Mesenchymal stem cell (in vitro differentiated cells and primary cell): Measurements from ENCODE around the gene PPM1J.

Experiments
- DNase-seq: peaks from one replicate; pipeline ENCODE4 v3.0.0-alpha.2; 2013
- H2AFZ ChIP-seq: one replicate; pipeline ENCODE4 v1.6.1; 2013; ENCODE audit warnings: low read depth, mild to moderate bottlenecking, control low read depth, inconsistent platforms, low read length, moderate library complexity
- H2AK5ac ChIP-seq: 2 replicates; pipeline ENCODE4 v1.6.1; 2013; ENCODE audit warnings: low read length, moderate library complexity, mild to moderate bottlenecking, inconsistent platforms; ENCODE audit not compliant: severe bottlenecking
- H2BK120ac ChIP-seq: one replicate; pipeline ENCODE4 v1.6.1; 2013; ENCODE audit warnings: low read depth, mild to moderate bottlenecking, inconsistent platforms, low read length, moderate library complexity
- H2BK12ac ChIP-seq, 2 experiments: one replicate each; pipeline ENCODE4 v1.6.1; 2013; ENCODE audit warnings: inconsistent platforms in 2 of 2, low read length in 2 of 2, mild to moderate bottlenecking in 2 of 2, moderate library complexity in 2 of 2, control low read depth in 1 of 2
- H2BK15ac ChIP-seq: one replicate; pipeline ENCODE4 v1.6.1; 2013; ENCODE audit warnings: mild to moderate bottlenecking, low read depth, inconsistent platforms; ENCODE audit not compliant: poor library complexity, severe bottlenecking
- H2BK5ac ChIP-seq: 2 replicates; pipeline ENCODE4 v1.6.1; 2013; ENCODE audit warnings: low read depth, mild to moderate bottlenecking, low read length, control low read depth, inconsistent platforms; ENCODE audit not compliant: poor library complexity, severe bottlenecking
- H3K14ac ChIP-seq, 2 experiments: one replicate each; pipeline ENCODE4 v1.6.1; 2013; ENCODE audit warnings: inconsistent platforms in 2 of 2, low read length in 2 of 2, control low read depth in 1 of 2, mild to moderate bottlenecking in 1 of 2, moderate library complexity in 1 of 2
- H3K18ac ChIP-seq, 2 experiments: one replicate each; pipeline ENCODE4 v1.6.1; 2013; ENCODE audit warnings: inconsistent platforms in 2 of 2, low read length in 2 of 2, control low read depth in 1 of 2, low read depth in 1 of 2, mild to moderate bottlenecking in 1 of 2
- H3K23ac ChIP-seq, 2 experiments: one replicate each; pipeline ENCODE4 v1.6.1; 2013; ENCODE audit warnings: inconsistent platforms in 2 of 2, low read length in 2 of 2, mild to moderate bottlenecking in 2 of 2, moderate library complexity in 2 of 2, control low read depth in 1 of 2
- H3K27ac ChIP-seq: 2 replicates; pipeline ENCODE4 v1.5.1; 2013; ENCODE audit warnings: mild to moderate bottlenecking, moderate library complexity, low read length, control low read depth, inconsistent platforms; ENCODE audit not compliant: poor library complexity, severe bottlenecking
- H3K27me3 ChIP-seq, 2 experiments: 2 replicates each; pipeline versions ENCODE4 v1.6.1 to v1.7.0; 2013; ENCODE audit warnings: low read length in 2 of 2, mild to moderate bottlenecking in 2 of 2, moderate library complexity in 2 of 2, control low read depth in 1 of 2, inconsistent platforms in 1 of 2; ENCODE audit not compliant: control insufficient read depth in 1 of 2, insufficient read depth in 1 of 2
- H3K36me3 ChIP-seq, 2 experiments: 2 replicates each; pipeline versions ENCODE4 v1.6.1 to v1.7.0; 2013; ENCODE audit warnings: low read length in 2 of 2, control low read depth in 1 of 2, inconsistent platforms in 1 of 2, low read depth in 1 of 2, mild to moderate bottlenecking in 1 of 2; ENCODE audit not compliant: insufficient read depth in 2 of 2, control insufficient read depth in 1 of 2
- H3K4ac ChIP-seq, 2 experiments: one replicate each; pipeline ENCODE4 v1.6.1; 2013; ENCODE audit warnings: inconsistent platforms in 2 of 2, low read length in 2 of 2, mild to moderate bottlenecking in 2 of 2, moderate library complexity in 2 of 2, control low read depth in 1 of 2, low read depth in 1 of 2
- H3K4me1 ChIP-seq: 2 replicates; pipeline ENCODE4 v1.6.1; 2013; ENCODE audit warnings: low read depth, low read length, control low read depth; ENCODE audit not compliant: control insufficient read depth, insufficient read depth
- H3K4me2 ChIP-seq: 2 replicates; pipeline ENCODE4 v1.6.1; 2013; ENCODE audit warnings: low read length, mild to moderate bottlenecking, inconsistent platforms; ENCODE audit not compliant: poor library complexity, severe bottlenecking
- H3K4me3 ChIP-seq, 2 experiments: 2 replicates each; pipeline versions ENCODE4 v1.5.1 to v1.7.0; 2013; ENCODE audit warnings: low read length in 2 of 2, mild to moderate bottlenecking in 2 of 2, control low read depth in 1 of 2, low read depth in 1 of 2; ENCODE audit not compliant: insufficient read depth in 1 of 2
- H3K79me1 ChIP-seq: replicated peaks from 2 replicates; pipeline ENCODE4 v1.6.1; 2013; ENCODE audit warnings: mild to moderate bottlenecking, control low read depth, low read length, inconsistent platforms; ENCODE audit not compliant: poor library complexity, severe bottlenecking
- H3K9ac ChIP-seq: 2 replicates; pipeline ENCODE4 v1.7.0; 2013; ENCODE audit warnings: mild to moderate bottlenecking, low read length, moderate library complexity
- H3K9me3 ChIP-seq: 2 replicates; pipeline ENCODE4 v1.7.0; 2013; ENCODE audit warnings: mild to moderate bottlenecking, low read length; ENCODE audit not compliant: control insufficient read depth
- H4K8ac ChIP-seq: one replicate; pipeline ENCODE4 v1.6.1; 2013; ENCODE audit warnings: inconsistent platforms, mild to moderate bottlenecking, low read length, moderate library complexity
- H4K91ac ChIP-seq: one replicate; pipeline ENCODE4 v1.6.1; 2013; ENCODE audit warnings: mild to moderate bottlenecking, low read length, inconsistent platforms
- WGBS: methylation state at CpG from one replicate; pipeline ENCODE4 v1.1.7; 2013; ENCODE audit warnings: mixed read lengths; 5-methylcytosine and 5-hydroxymethylcytosine counted together

The PPM1J gene

DNA sequence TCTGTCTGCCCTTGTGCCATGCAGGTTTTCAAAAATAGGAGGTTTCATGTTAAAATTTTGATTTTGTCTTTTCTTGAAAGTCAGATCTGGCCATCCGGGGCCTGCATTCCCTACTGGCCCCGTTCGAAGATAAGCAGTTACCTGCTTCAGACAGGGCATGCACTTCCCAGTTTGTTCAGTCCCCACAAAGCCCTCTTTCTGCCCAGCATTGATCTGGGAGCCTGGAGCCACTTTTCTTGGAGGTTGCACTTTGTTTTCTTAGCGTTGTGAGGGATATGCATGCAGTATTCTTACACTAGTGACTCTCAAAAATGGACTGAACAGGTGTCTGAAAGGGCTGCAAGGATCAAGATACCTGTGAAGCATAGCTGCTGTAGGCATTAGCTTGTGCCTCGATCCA is 29.2 kb downstream of the PPM1J start:
- H3K4me3 ChIP-seq: no peak overlapping the region
- no peak overlapping the region for H2BK120ac ChIP-seq
- H2BK5ac ChIP-seq: no peak overlapping the region
- H3K14ac ChIP-seq: no peak overlapping the region
- no peaks in the 10 kb centered on the region for H3K4me1 ChIP-seq
- no peak overlapping the region for H3K9ac ChIP-seq
- peaks cover 38% of the 10 kb centered on the region for H3K79me1 ChIP-seq
- H4K91ac ChIP-seq: no peak overlapping the region
- H3K23ac ChIP-seq: no peak overlapping the region
- no peak for DNase-seq
- peaks cover 23 to 26% of the 10 kb centered on the region in 2 experiments for H3K36me3 ChIP-seq
- no peak overlapping the region for H2AK5ac ChIP-seq
- WGBS: 95% methylated on average over 5 of the region's 5 CpGs
- no peak overlapping the region for H2BK12ac ChIP-seq
- no peaks in the 10 kb centered on the region for H3K9me3 ChIP-seq
- no peak overlapping the region for H3K27ac ChIP-seq
- no peak overlapping the region for H2BK15ac ChIP-seq
- no peak overlapping the region for H2AFZ ChIP-seq
- H3K18ac ChIP-seq: no peak overlapping the region
- no peak overlapping the region for H4K8ac ChIP-seq
- H3K27me3 ChIP-seq: no peaks in the 10 kb centered on the region
- H3K4ac ChIP-seq: no peak overlapping the region
- H3K4me2 ChIP-seq: no peak overlapping the region

DNA sequence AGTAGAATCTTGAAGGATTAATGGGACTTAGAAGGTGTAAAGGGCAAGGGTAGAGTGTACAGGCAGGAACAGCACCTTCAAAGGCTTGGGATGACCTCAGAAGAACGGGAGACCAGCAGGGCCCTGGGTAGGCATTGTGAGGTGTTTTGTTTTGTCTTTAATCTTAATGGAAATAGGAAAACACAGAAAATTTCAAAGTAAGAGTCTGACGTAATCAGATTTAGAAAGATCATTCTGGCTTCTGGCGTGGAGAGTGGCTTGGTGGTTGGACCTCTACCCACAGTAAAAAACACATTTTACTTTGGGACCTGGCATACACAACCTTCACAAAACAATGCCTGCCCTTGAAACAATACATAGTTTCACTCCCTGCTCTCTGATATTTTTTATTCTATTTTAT is 36.5 kb downstream of the PPM1J start:
- no peak overlapping the region for H4K8ac ChIP-seq
- H2AFZ ChIP-seq: no peak overlapping the region
- H2AK5ac ChIP-seq: no peak overlapping the region
- H3K36me3 ChIP-seq: peaks cover 2 to 10% of the 10 kb centered on the region in 2 experiments
- H3K4me1 ChIP-seq: no peaks in the 10 kb centered on the region
- H2BK120ac ChIP-seq: no peak overlapping the region
- H3K27ac ChIP-seq: no peak overlapping the region
- H3K4me2 ChIP-seq: no peak overlapping the region
- H3K18ac ChIP-seq: no peak overlapping the region
- H3K23ac ChIP-seq: no peak overlapping the region
- peaks cover 17% of the 10 kb centered on the region for H3K79me1 ChIP-seq
- no peaks in the 10 kb centered on the region for H3K9me3 ChIP-seq
- H2BK5ac ChIP-seq: no peak overlapping the region
- H4K91ac ChIP-seq: no peak overlapping the region
- DNase-seq: no peak
- no peak overlapping the region for H3K4ac ChIP-seq
- H2BK12ac ChIP-seq: no peak overlapping the region
- WGBS: 90% methylated on average over 3 of the region's 3 CpGs
- no peak overlapping the region for H3K4me3 ChIP-seq
- H3K27me3 ChIP-seq: no peaks in the 10 kb centered on the region
- H2BK15ac ChIP-seq: no peak overlapping the region
- no peak overlapping the region for H3K14ac ChIP-seq
- no peak overlapping the region for H3K9ac ChIP-seq

DNA sequence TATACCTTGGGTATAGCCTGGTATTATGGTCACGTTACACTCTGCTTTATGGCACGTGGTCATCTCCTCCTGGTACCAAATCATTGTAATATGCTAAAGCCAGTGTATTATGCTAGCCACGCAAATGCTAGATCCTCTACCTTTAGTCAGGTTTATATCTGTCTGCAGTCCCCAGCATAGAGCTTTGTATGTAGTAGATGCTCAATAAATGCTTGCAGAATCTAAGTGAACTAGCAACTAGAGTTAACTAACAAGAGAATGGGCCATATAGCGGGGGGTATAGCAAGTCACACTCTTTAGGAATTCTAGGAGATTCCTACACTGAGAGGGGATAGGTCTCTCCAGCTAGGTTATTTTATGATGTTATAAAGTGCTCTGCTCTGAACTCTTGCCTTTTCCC is 37.6 kb downstream of the PPM1J start:
- no peak overlapping the region for H2BK15ac ChIP-seq
- no peak overlapping the region for H2BK5ac ChIP-seq
- no peak overlapping the region for H3K4ac ChIP-seq
- no peaks in the 10 kb centered on the region for H3K4me1 ChIP-seq
- no peak overlapping the region for H3K4me2 ChIP-seq
- no peak overlapping the region for H3K9ac ChIP-seq
- no peak overlapping the region for H3K18ac ChIP-seq
- no peak overlapping the region for H4K91ac ChIP-seq
- H3K36me3 ChIP-seq: peaks cover 2 to 12% of the 10 kb centered on the region in 2 experiments
- H3K79me1 ChIP-seq: peaks cover 17% of the 10 kb centered on the region
- no peak overlapping the region for H2AFZ ChIP-seq
- H2AK5ac ChIP-seq: peak overlapping the region; percentile 26
- H3K4me3 ChIP-seq: no peak overlapping the region
- WGBS: 96% methylated on average over 3 of the region's 4 CpGs
- H2BK120ac ChIP-seq: no peak overlapping the region
- H3K14ac ChIP-seq: no peak overlapping the region
- H3K23ac ChIP-seq: no peak overlapping the region
- H3K27me3 ChIP-seq: no peaks in the 10 kb centered on the region
- H3K27ac ChIP-seq: no peak overlapping the region
- no peak for DNase-seq
- no peak overlapping the region for H4K8ac ChIP-seq
- no peaks in the 10 kb centered on the region for H3K9me3 ChIP-seq
- H2BK12ac ChIP-seq: no peak overlapping the region

DNA sequence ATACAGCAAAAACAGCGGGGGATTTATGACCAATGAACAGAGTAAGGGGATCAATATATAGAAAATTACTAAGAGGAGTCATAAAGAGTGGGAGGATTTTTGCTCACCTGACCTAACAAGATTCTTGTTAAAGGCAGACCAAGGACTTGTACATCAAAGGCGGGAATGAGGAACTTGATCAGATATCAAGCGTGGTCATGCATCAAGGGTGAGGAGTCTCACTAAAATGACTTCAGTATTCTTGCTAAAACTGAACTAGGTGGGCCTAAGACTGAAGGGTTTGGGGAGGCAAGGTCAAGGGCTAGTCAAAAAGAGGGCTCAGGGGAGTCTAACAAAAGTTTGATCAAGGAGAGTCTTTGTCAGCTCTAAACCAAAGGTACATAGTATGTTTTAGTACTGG is 38.6 kb downstream of the PPM1J start:
- peak overlapping the region in 1 of 2 experiments; percentile 90 for H3K4me3 ChIP-seq
- H3K27me3 ChIP-seq: no peaks in the 10 kb centered on the region
- H3K27ac ChIP-seq: no peak overlapping the region
- H3K18ac ChIP-seq: no peak overlapping the region
- H3K23ac ChIP-seq: no peak overlapping the region
- no peak overlapping the region for H3K4ac ChIP-seq
- no peak overlapping the region for H2BK5ac ChIP-seq
- H3K9ac ChIP-seq: no peak overlapping the region
- no peak for DNase-seq
- peaks cover 15% of the 10 kb centered on the region for H3K79me1 ChIP-seq
- H4K8ac ChIP-seq: no peak overlapping the region
- 100% methylated on average over 3 of the region's 3 CpGs for WGBS
- H4K91ac ChIP-seq: no peak overlapping the region
- no peak overlapping the region for H3K4me2 ChIP-seq
- peaks cover 2 to 21% of the 10 kb centered on the region in 2 experiments for H3K36me3 ChIP-seq
- H3K9me3 ChIP-seq: no peaks in the 10 kb centered on the region
- no peak overlapping the region for H2BK12ac ChIP-seq
- H2AFZ ChIP-seq: no peak overlapping the region
- no peak overlapping the region for H2BK15ac ChIP-seq
- no peak overlapping the region for H2AK5ac ChIP-seq
- no peaks in the 10 kb centered on the region for H3K4me1 ChIP-seq
- H3K14ac ChIP-seq: no peak overlapping the region
- H2BK120ac ChIP-seq: no peak overlapping the region
